Neural cell (in vitro differentiated cells): ENCODE results near the gene CCKAR. TPM values are rescaled to one million over a fixed set of nuclear protein-coding genes. Genes with fewer than 3 reads are reported as not detected.

Experiments
- H2AFZ ChIP-seq: fragments of 200-600, 300-800 bp; sonication (generic), shearing (Covaris generic); 2 replicates; pipeline ENCODE4 v1.6.0; 2014; ENCODE audit warnings: low read depth, mild to moderate bottlenecking, antibody characterized with exemption, low read length, moderate library complexity
- H3F3A ChIP-seq: fragments of 200-600 bp; shearing (Covaris generic); 2 replicates; pipeline ENCODE4 v1.6.1; 2016; ENCODE audit warnings: mild to moderate bottlenecking, moderate library complexity, mixed read lengths, antibody characterized with exemption, low read length; ENCODE audit not compliant: insufficient read depth, poor library complexity, severe bottlenecking
- H3K27ac ChIP-seq: fragments of 200-600, 300-800 bp; sonication (generic), shearing (Covaris generic); 2 replicates; pipeline ENCODE4 v1.5.1; 2014; ENCODE audit warnings: mild to moderate bottlenecking, low read length, moderate library complexity
- H3K27me3 ChIP-seq: fragments of 300-800, 200-600 bp; sonication (generic), shearing (Covaris generic); 2 replicates; pipeline ENCODE4 v1.6.0; 2014; ENCODE audit warnings: mild to moderate bottlenecking, low read depth, low read length, moderate library complexity; ENCODE audit not compliant: insufficient read depth
- H3K36me3 ChIP-seq: fragments of 300-800, 200-600 bp; sonication (generic), shearing (Covaris generic); 2 replicates; pipeline ENCODE4 v1.5.1; 2014; ENCODE audit warnings: mild to moderate bottlenecking, antibody characterized with exemption, low read length, moderate library complexity; ENCODE audit not compliant: insufficient read depth
- H3K4me2 ChIP-seq: fragments of 300-800, 200-600 bp; sonication (generic), shearing (Covaris generic); 2 replicates; pipeline ENCODE4 v1.6.0; 2014; ENCODE audit warnings: mild to moderate bottlenecking, low read length
- H3K4me3 ChIP-seq: fragments of 300-800, 200-600 bp; sonication (generic), shearing (Covaris generic); 2 replicates; pipeline ENCODE4 v1.5.1; 2014; ENCODE audit warnings: mild to moderate bottlenecking, low read length, moderate library complexity
- H3K79me2 ChIP-seq: fragments of 200-600 bp; shearing (Covaris generic); replicated peaks from 2 replicates; pipeline ENCODE4 v1.6.0; 2014; ENCODE audit warnings: mild to moderate bottlenecking, low read length, moderate library complexity; ENCODE audit not compliant: insufficient read depth
- H3K9ac ChIP-seq: fragments of 300-800, 200-600 bp; sonication (generic), shearing (Covaris generic); 2 replicates; pipeline ENCODE4 v1.6.1; 2016; ENCODE audit warnings: mild to moderate bottlenecking, low read length, mixed read lengths
- H3K9me2 ChIP-seq: fragments of 200-600 bp; shearing (Covaris generic); 2 replicates; pipeline ENCODE4 v1.6.1; 2016; ENCODE audit warnings: mild to moderate bottlenecking, low read length, mixed read lengths; ENCODE audit not compliant: insufficient read depth
- H3K9me3 ChIP-seq: fragments of 200-600, 300-800 bp; sonication (generic), shearing (Covaris generic); 2 replicates; pipeline ENCODE4 v1.6.1; 2016; ENCODE audit warnings: mild to moderate bottlenecking, mixed run types, low read length, moderate library complexity, mixed read lengths
- H4K20me1 ChIP-seq: fragments of 200-600 bp; shearing (Covaris generic); 2 replicates; pipeline ENCODE4 v1.6.1; 2016; ENCODE audit warnings: mild to moderate bottlenecking, mixed run types; ENCODE audit not compliant: insufficient read depth
- CTCF ChIP-seq: fragments of 450-650 bp; IDR thresholded peaks from 2 replicates; pipeline ENCODE4 v1.5.1; 2014; ENCODE audit warnings: antibody characterized with exemption, mild to moderate bottlenecking, moderate library complexity; ENCODE audit not compliant: poor library complexity, severe bottlenecking
- EP300 ChIP-seq: fragments of 450-650 bp; conservative IDR thresholded peaks from 2 replicates; pipeline ENCODE4 v1.6.1; 2014; ENCODE audit warnings: antibody characterized with exemption, mild to moderate bottlenecking, moderate library complexity; ENCODE audit not compliant: poor library complexity, severe bottlenecking
- EZH2 ChIP-seq: fragments of 200-600, 300-800 bp; shearing (Covaris generic), sonication (generic); IDR thresholded peaks from 2 replicates; pipeline ENCODE4 v1.6.1; 2014; ENCODE audit warnings: antibody characterized with exemption, low read length, borderline replicate concordance, mild to moderate bottlenecking; ENCODE audit not compliant: insufficient read depth, poor library complexity, severe bottlenecking
- MXI1 ChIP-seq: fragments of 450-650 bp; conservative IDR thresholded peaks from 2 replicates; pipeline ENCODE4 v1.6.1; 2014; ENCODE audit warnings: antibody characterized with exemption, mild to moderate bottlenecking; ENCODE audit not compliant: poor library complexity, severe bottlenecking
- POLR2AphosphoS5 ChIP-seq: IDR thresholded peaks from 2 replicates; pipeline ENCODE4 v1.6.1; 2012
- RAD21 ChIP-seq: fragments of 450-650 bp; conservative IDR thresholded peaks from 2 replicates; pipeline ENCODE4 v1.6.1; 2014; ENCODE audit warnings: antibody characterized with exemption, mild to moderate bottlenecking, moderate library complexity
- REST ChIP-seq: IDR thresholded peaks from 2 replicates; pipeline ENCODE4 v1.6.1; 2012; ENCODE audit warnings: borderline replicate concordance
- SMC3 ChIP-seq: fragments of 450-650 bp; conservative IDR thresholded peaks from 2 replicates; pipeline ENCODE4 v1.6.1; 2014; ENCODE audit warnings: antibody characterized with exemption, mild to moderate bottlenecking, moderate library complexity; ENCODE audit not compliant: poor library complexity
- TAF1 ChIP-seq: IDR thresholded peaks from 2 replicates; pipeline ENCODE4 v1.6.1; 2012; ENCODE audit warnings: low read depth
- polyA plus RNA-seq: library from polyadenylated mRNA; depleted of rRNA; stranded (reverse); fragments of >200 nt; gene quantifications from 2 replicates; pipeline ENCODE4 v1.2.3, GENCODE V29; 2014

The CCKAR gene
- polyA plus RNA-seq, 1 donor from 2014 or later, result not detected

- Histone ChIP-seq H2AFZ (no peak overlapping the region), H3K27ac (no peak overlapping the region), H3K27me3 (no peaks in the 10 kb centered on the region), H3K79me2 (no peaks in the 10 kb centered on the region), H3K9me3 (no peaks in the 10 kb centered on the region), H3K4me3 (no peak overlapping the region), H4K20me1 (no peaks in the 10 kb centered on the region), H3K9ac (no peak overlapping the region), H3K4me2 (no peak overlapping the region), H3K9me2 (no peaks in the 10 kb centered on the region), H3F3A (no peaks in the 10 kb centered on the region), H3K36me3 (no peaks in the 10 kb centered on the region)
- no peak for TF ChIP-seq TAF1
- TF ChIP-seq POLR2AphosphoS5, result no peak
- no peak for TF ChIP-seq REST
Measured at GRCh38 chr4:26458157-26458561, 32.1 kb downstream of the CCKAR start.

DNA sequence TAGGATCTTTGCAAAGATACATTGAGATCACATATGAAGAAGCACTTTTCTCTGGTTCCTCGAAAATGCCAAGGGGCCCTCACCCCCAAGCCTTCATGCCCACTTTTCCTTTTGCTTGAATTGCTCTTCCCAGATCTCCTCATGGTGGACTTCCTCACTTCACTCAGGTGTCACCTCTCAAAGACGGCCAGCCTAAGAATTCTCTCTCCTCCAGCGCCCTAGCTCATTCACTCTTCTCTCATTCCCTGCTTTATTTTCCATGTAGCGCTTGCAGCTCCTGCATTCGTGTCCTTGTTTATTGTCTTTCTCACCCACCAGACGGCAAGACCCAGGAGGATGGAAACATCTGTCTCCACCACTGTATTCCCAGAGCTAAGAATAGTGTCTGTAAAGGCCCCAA, 32.9 kb downstream of the CCKAR start:
- Histone ChIP-seq H3K79me2 (no peaks in the 10 kb centered on the region), H3K36me3 (no peaks in the 10 kb centered on the region), H3K4me3 (no peak overlapping the region), H3K27me3 (no peaks in the 10 kb centered on the region), H3K9me3 (no peaks in the 10 kb centered on the region), H3K9ac (no peak overlapping the region), H3K9me2 (no peaks in the 10 kb centered on the region), H3F3A (no peaks in the 10 kb centered on the region), H2AFZ (no peak overlapping the region), H4K20me1 (no peaks in the 10 kb centered on the region), H3K4me2 (no peak overlapping the region), H3K27ac (no peak overlapping the region)
- TF ChIP-seq REST (no peak), TAF1 (no peak), CTCF (no peak), EP300 (no peak), POLR2AphosphoS5 (no peak), EZH2 (no peak), RAD21 (no peak), MXI1 (no peak), SMC3 (no peak)
